ENCODE measurements around the gene RAB5A. TPM values are rescaled to one million over a fixed set of nuclear protein-coding genes. Genes with fewer than 3 reads are reported as not detected.
A peak's percentile ranks its signal among the peaks of the same experiment; 100 is the strongest.

Gene RAB5A
- total RNA-seq, 1 experiment from 2014 or later, result 97.1 TPM

GRCh38 chr3:19967812-19968211, 20.9 kb downstream of the RAB5A start:
- DNase-seq (ENCODE audit: low spot score) (no peak), ATAC-seq (no peak)
- no peaks in the 10 kb centered on the region for H3K9me3 Mint-ChIP-seq
- no peak overlapping the region for H3K4me3 Mint-ChIP-seq
- H3K27me3 Mint-ChIP-seq (ENCODE audit: low read depth), result no peaks in the 10 kb centered on the region
- H3K36me3 Mint-ChIP-seq, result peaks cover 12% of the 10 kb centered on the region
- TF ChIP-seq ZNF423 (CRISPR knock-in tag; IDR thresholded peaks at IDR 0.05) (no peak), GABPB1 (CRISPR knock-in tag; IDR thresholded peaks at IDR 0.05) (no peak), RORB (CRISPR knock-in tag; IDR thresholded peaks at IDR 0.05) (no peak), USF2 (CRISPR knock-in tag; IDR thresholded peaks at IDR 0.05) (no peak), NR1H2 (CRISPR knock-in tag; IDR thresholded peaks at IDR 0.05) (no peak), EMX1 (CRISPR knock-in tag; IDR thresholded peaks at IDR 0.05) (no peak)
- TF ChIP-seq, protein P1, sequence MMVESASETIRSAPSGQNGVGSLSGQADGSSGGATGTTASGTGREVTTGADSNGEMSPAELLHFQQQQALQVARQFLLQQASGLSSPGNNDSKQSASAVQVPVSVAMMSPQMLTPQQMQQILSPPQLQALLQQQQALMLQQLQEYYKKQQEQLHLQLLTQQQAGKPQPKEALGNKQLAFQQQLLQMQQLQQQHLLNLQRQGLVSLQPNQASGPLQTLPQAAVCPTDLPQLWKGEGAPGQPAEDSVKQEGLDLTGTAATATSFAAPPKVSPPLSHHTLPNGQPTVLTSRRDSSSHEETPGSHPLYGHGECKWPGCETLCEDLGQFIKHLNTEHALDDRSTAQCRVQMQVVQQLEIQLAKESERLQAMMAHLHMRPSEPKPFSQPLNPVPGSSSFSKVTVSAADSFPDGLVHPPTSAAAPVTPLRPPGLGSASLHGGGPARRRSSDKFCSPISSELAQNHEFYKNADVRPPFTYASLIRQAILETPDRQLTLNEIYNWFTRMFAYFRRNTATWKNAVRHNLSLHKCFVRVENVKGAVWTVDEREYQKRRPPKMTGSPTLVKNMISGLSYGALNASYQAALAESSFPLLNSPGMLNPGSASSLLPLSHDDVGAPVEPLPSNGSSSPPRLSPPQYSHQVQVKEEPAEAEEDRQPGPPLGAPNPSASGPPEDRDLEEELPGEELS (CRISPR knock-in tag; IDR thresholded peaks at IDR 0.05), result no peak
- ChIA-PET POLR2A (no interaction called here), CTCF (no interaction called here)
- H3K27ac Mint-ChIP-seq, result 0 out of 2 replicates have a peak overlapping the region, but pooled peaks have one; percentile 14
- peaks cover 7% of the 10 kb centered on the region; the same call in 1 of the 2 replicates for H3K4me1 Mint-ChIP-seq

GRCh38 chr3:19970327-19970726, 23.4 kb downstream of the RAB5A start:
- TF ChIP-seq, protein P2, sequence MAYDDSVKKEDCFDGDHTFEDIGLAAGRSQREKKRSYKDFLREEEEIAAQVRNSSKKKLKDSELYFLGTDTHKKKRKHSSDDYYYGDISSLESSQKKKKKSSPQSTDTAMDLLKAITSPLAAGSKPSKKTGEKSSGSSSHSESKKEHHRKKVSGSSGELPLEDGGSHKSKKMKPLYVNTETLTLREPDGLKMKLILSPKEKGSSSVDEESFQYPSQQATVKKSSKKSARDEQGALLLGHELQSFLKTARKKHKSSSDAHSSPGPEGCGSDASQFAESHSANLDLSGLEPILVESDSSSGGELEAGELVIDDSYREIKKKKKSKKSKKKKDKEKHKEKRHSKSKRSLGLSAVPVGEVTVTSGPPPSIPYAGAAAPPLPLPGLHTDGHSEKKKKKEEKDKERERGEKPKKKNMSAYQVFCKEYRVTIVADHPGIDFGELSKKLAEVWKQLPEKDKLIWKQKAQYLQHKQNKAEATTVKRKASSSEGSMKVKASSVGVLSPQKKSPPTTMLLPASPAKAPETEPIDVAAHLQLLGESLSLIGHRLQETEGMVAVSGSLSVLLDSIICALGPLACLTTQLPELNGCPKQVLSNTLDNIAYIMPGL (CRISPR knock-in tag; IDR thresholded peaks at IDR 0.05), result no peak
- no peak for TF ChIP-seq ATF3 (CRISPR knock-in tag; conservative IDR thresholded peaks at IDR 0.05)
- TF ChIP-seq, protein P3, sequence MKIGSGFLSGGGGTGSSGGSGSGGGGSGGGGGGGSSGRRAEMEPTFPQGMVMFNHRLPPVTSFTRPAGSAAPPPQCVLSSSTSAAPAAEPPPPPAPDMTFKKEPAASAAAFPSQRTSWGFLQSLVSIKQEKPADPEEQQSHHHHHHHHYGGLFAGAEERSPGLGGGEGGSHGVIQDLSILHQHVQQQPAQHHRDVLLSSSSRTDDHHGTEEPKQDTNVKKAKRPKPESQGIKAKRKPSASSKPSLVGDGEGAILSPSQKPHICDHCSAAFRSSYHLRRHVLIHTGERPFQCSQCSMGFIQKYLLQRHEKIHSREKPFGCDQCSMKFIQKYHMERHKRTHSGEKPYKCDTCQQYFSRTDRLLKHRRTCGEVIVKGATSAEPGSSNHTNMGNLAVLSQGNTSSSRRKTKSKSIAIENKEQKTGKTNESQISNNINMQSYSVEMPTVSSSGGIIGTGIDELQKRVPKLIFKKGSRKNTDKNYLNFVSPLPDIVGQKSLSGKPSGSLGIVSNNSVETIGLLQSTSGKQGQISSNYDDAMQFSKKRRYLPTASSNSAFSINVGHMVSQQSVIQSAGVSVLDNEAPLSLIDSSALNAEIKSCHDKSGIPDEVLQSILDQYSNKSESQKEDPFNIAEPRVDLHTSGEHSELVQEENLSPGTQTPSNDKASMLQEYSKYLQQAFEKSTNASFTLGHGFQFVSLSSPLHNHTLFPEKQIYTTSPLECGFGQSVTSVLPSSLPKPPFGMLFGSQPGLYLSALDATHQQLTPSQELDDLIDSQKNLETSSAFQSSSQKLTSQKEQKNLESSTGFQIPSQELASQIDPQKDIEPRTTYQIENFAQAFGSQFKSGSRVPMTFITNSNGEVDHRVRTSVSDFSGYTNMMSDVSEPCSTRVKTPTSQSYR (CRISPR knock-in tag; IDR thresholded peaks at IDR 0.05), result no peak
- TF ChIP-seq SOX15 (CRISPR knock-in tag; IDR thresholded peaks at IDR 0.05), result no peak
- TF ChIP-seq MXD4 (CRISPR knock-in tag; IDR thresholded peaks at IDR 0.05; ENCODE audit: borderline replicate concordance), result no peak
- no peak for TF ChIP-seq IRF1 (CRISPR knock-in tag; IDR thresholded peaks at IDR 0.05)
- TF ChIP-seq ZNF138 (CRISPR knock-in tag; conservative IDR thresholded peaks at IDR 0.05), result no peak

GRCh38 chr3:19972054-19972453, 25.2 kb downstream of the RAB5A start:
- no peak for DNase-seq (ENCODE audit: low spot score)
- ChIA-PET POLR2A (no interaction called here), CTCF (no interaction called here)
- no peak for ATAC-seq
- Mint-ChIP-seq H3K36me3 (peaks cover 39% of the 10 kb centered on the region), H3K9me3 (no peaks in the 10 kb centered on the region), H3K27ac (0 out of 2 replicates have a peak overlapping the region, but pooled peaks have one; percentile 50), H3K27me3 (ENCODE audit: low read depth) (no peaks in the 10 kb centered on the region), H3K4me3 (no peak overlapping the region), H3K4me1 (0 out of 2 replicates have a peak, but pooled peaks cover 7% of the 10 kb centered on the region)
- TF ChIP-seq NR1H2 (CRISPR knock-in tag; IDR thresholded peaks at IDR 0.05) (no peak), PRRX2 (CRISPR knock-in tag; IDR thresholded peaks at IDR 0.05) (no peak), ZNF425 (CRISPR knock-in tag; conservative IDR thresholded peaks at IDR 0.05) (no peak), USF2 (CRISPR knock-in tag; IDR thresholded peaks at IDR 0.05) (no peak), ZNF396 (CRISPR knock-in tag; IDR thresholded peaks at IDR 0.05; ENCODE audit: borderline replicate concordance) (no peak), SP1 (CRISPR knock-in tag; conservative IDR thresholded peaks at IDR 0.05) (no peak), OVOL2 (CRISPR knock-in tag; IDR thresholded peaks at IDR 0.05; ENCODE audit: borderline replicate concordance) (no peak)
- TF ChIP-seq, protein P4, sequence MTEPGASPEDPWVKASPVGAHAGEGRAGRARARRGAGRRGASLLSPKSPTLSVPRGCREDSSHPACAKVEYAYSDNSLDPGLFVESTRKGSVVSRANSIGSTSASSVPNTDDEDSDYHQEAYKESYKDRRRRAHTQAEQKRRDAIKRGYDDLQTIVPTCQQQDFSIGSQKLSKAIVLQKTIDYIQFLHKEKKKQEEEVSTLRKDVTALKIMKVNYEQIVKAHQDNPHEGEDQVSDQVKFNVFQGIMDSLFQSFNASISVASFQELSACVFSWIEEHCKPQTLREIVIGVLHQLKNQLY (CRISPR knock-in tag; IDR thresholded peaks at IDR 0.05), result no peak

More at GRCh38 chr3:19970327-19970726, 23.4 kb downstream of the RAB5A start:
- Mint-ChIP-seq H3K27ac (peak overlapping the region; percentile 52; the same call in 1 of the 2 replicates), H3K27me3 (ENCODE audit: low read depth) (no peaks in the 10 kb centered on the region), H3K4me1 (0 out of 2 replicates have a peak, but pooled peaks cover 7% of the 10 kb centered on the region), H3K36me3 (peaks cover 27% of the 10 kb centered on the region), H3K9me3 (no peaks in the 10 kb centered on the region), H3K4me3 (no peak overlapping the region)
- POLR2A ChIA-PET, result interaction anchor here (0.6 kb wide), 1 partner anchor 802 kb away, joined by 3 read pairs; no protein-coding TSS in a partner anchor
- DNase-seq (ENCODE audit: low spot score), result no peak
- ATAC-seq, result no peak
- CTCF ChIA-PET, result no interaction called here
